ENCODE data around the gene EXOC7.

The EXOC7 gene

GRCh38 chr17:76120658-76121008, 17.0 kb upstream of the EXOC7 start:
- no peak for TF ChIP-seq RAD21 (IDR thresholded peaks at IDR 0.05; ENCODE audit: low read depth)
- TF ChIP-seq EP300 (IDR thresholded peaks at IDR 0.05; ENCODE audit: borderline replicate concordance): no peak
- no peak for TF ChIP-seq CREB1 (IDR thresholded peaks at IDR 0.05; ENCODE audit: low read depth)
- no peak for TF ChIP-seq CEBPB (IDR thresholded peaks at IDR 0.05)
- no peak for TF ChIP-seq FOXM1 (IDR thresholded peaks at IDR 0.05; ENCODE audit: borderline replicate concordance, low read depth)
- no peak for TF ChIP-seq MAX (IDR thresholded peaks at IDR 0.05)
- TF ChIP-seq YY1 (IDR thresholded peaks at IDR 0.05; ENCODE audit: low read depth): no peak
- no peak for TF ChIP-seq REST (IDR thresholded peaks at IDR 0.05; ENCODE audit: low read depth)
- TF ChIP-seq EGR1 (IDR thresholded peaks at IDR 0.05): no peak
- TF ChIP-seq ZBTB7A (IDR thresholded peaks at IDR 0.05; ENCODE audit: low read depth): no peak
- no peak for TF ChIP-seq NFIC (IDR thresholded peaks at IDR 0.05)
- TF ChIP-seq TAF1 (IDR thresholded peaks at IDR 0.05; ENCODE audit: low read depth): no peak
- TF ChIP-seq TEAD4 (IDR thresholded peaks at IDR 0.05): no peak
- TF ChIP-seq TCF12 (IDR thresholded peaks at IDR 0.05; ENCODE audit: low read depth): no peak
- no peak for TF ChIP-seq USF1 (IDR thresholded peaks at IDR 0.05)

- no peak for TF ChIP-seq FOXM1 (IDR thresholded peaks at IDR 0.05; ENCODE audit: borderline replicate concordance, low read depth)
- no peak for TF ChIP-seq REST (IDR thresholded peaks at IDR 0.05; ENCODE audit: low read depth)
- no peak for TF ChIP-seq CREB1 (IDR thresholded peaks at IDR 0.05; ENCODE audit: low read depth)
- TF ChIP-seq YY1 (IDR thresholded peaks at IDR 0.05; ENCODE audit: low read depth): no peak
- no peak for TF ChIP-seq TCF12 (IDR thresholded peaks at IDR 0.05; ENCODE audit: low read depth)
- no peak for TF ChIP-seq ZBTB7A (IDR thresholded peaks at IDR 0.05; ENCODE audit: low read depth)
- TF ChIP-seq CEBPB (IDR thresholded peaks at IDR 0.05): no peak
- TF ChIP-seq EP300 (IDR thresholded peaks at IDR 0.05; ENCODE audit: borderline replicate concordance): no peak
- no peak for TF ChIP-seq TAF1 (IDR thresholded peaks at IDR 0.05; ENCODE audit: low read depth)
Observed at GRCh38 chr17:76119409-76120371, 16.1 kb upstream of the EXOC7 start.

GRCh38 chr17:76115138-76115754, 11.7 kb upstream of the EXOC7 start:
- TF ChIP-seq YY1 (IDR thresholded peaks at IDR 0.05; ENCODE audit: low read depth): no peak
- no peak for TF ChIP-seq RAD21 (IDR thresholded peaks at IDR 0.05; ENCODE audit: low read depth)
- no peak for TF ChIP-seq CREB1 (IDR thresholded peaks at IDR 0.05; ENCODE audit: low read depth)
- TF ChIP-seq FOXM1 (IDR thresholded peaks at IDR 0.05; ENCODE audit: borderline replicate concordance, low read depth): no peak
- no peak for TF ChIP-seq TEAD4 (IDR thresholded peaks at IDR 0.05)
- TF ChIP-seq REST (IDR thresholded peaks at IDR 0.05; ENCODE audit: low read depth): no peak
- no peak for TF ChIP-seq MAX (IDR thresholded peaks at IDR 0.05)
- no peak for TF ChIP-seq ZBTB7A (IDR thresholded peaks at IDR 0.05; ENCODE audit: low read depth)
- no peak for TF ChIP-seq USF1 (IDR thresholded peaks at IDR 0.05)
- TF ChIP-seq TAF1 (IDR thresholded peaks at IDR 0.05; ENCODE audit: low read depth): no peak
- TF ChIP-seq NFIC (IDR thresholded peaks at IDR 0.05): no peak
- no peak for TF ChIP-seq EGR1 (IDR thresholded peaks at IDR 0.05)
- no peak for TF ChIP-seq EP300 (IDR thresholded peaks at IDR 0.05; ENCODE audit: borderline replicate concordance)
- TF ChIP-seq TCF12 (IDR thresholded peaks at IDR 0.05; ENCODE audit: low read depth): no peak
- no peak for TF ChIP-seq CEBPB (IDR thresholded peaks at IDR 0.05)

Data from Ishikawa (cell line).